ENCODE measurements around the gene TCF19. TPM values are rescaled to one million over a fixed set of nuclear protein-coding genes. Genes with fewer than 3 reads are reported as not detected.

Gene TCF19
- total RNA-seq, 1 experiment from 2014 or later: 12.7 TPM

DNA sequence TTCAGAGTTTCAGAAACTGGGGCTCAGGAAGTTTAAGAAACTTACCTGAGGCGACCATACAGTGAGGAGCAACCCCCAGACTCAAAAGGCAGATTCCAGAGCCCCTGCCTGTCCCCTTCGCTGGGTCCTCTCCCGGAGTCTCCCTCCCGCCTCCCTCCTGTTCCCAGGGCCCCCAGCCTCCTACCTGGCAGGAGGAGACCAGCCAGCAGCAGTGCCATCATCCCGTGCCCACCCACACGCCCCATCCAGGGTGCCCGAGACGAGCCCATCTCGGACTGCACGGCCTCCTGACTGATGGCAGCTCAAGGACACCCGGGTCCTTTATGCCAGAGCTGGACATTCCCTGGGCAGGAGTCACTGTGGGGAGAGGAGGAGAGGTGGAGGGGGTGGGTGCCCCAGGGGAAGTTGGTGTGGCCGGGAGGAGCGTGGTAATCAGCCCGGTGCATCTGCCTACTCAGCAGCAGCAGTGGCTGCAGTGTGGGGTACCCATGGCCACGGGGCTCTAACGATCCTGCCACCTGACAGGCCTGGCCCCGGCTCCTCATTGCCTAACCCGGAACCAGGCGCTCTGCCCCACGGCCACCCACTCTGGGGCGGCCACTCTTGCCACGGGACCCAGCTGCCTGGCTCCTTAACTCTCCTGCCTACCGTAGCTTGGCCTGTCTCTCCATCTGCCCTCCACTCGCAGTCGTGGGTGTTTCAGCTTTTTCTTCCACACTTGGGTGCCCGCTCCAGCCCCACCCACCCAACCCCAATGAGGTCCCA is 38.1 kb upstream of the TCF19 start, which contains the start of gene CDSN:
CDSN (minus strand) TSS at position 296 of the 765 bp plus-strand sequence; CDS start at position 269, 27 bp downstream.
- peaks cover 4% of the 10 kb centered on the region; the same call in 1 of the 2 replicates for H3K27me3 Mint-ChIP-seq (ENCODE audit: low read depth)
- CTCF ChIA-PET: interaction anchor here (1.6 to 11.0 kb wide), 3 partner anchors 9 to 18 kb away, joined by 4 to 90 read pairs (median 5); no protein-coding TSS in a partner anchor
- ATAC-seq (no peak), DNase-seq (ENCODE audit: low spot score) (no peak)
- TF ChIP-seq ATF1 (CRISPR knock-in tag; IDR thresholded peaks at IDR 0.05) (no peak), ZNF317 (CRISPR knock-in tag; IDR thresholded peaks at IDR 0.05; ENCODE audit: borderline replicate concordance, low read depth) (no peak), SMAD3 (CRISPR knock-in tag; IDR thresholded peaks at IDR 0.05; ENCODE audit: borderline replicate concordance) (no peak), ZNF396 (CRISPR knock-in tag; IDR thresholded peaks at IDR 0.05; ENCODE audit: borderline replicate concordance) (no peak), JUN (CRISPR knock-in tag; IDR thresholded peaks at IDR 0.05) (no peak), ZNF219 (CRISPR knock-in tag; IDR thresholded peaks at IDR 0.05; ENCODE audit: borderline replicate concordance) (no peak), ZNF416 (CRISPR knock-in tag; IDR thresholded peaks at IDR 0.05) (no peak), ZNF263 (CRISPR knock-in tag; IDR thresholded peaks at IDR 0.05; ENCODE audit: low read depth) (no peak), ZNF138 (CRISPR knock-in tag; conservative IDR thresholded peaks at IDR 0.05) (no peak), ESRRA (CRISPR knock-in tag; IDR thresholded peaks at IDR 0.05; ENCODE audit: borderline replicate concordance) (no peak), NR1H2 (CRISPR knock-in tag; IDR thresholded peaks at IDR 0.05) (no peak)
- TF ChIP-seq, protein P1, sequence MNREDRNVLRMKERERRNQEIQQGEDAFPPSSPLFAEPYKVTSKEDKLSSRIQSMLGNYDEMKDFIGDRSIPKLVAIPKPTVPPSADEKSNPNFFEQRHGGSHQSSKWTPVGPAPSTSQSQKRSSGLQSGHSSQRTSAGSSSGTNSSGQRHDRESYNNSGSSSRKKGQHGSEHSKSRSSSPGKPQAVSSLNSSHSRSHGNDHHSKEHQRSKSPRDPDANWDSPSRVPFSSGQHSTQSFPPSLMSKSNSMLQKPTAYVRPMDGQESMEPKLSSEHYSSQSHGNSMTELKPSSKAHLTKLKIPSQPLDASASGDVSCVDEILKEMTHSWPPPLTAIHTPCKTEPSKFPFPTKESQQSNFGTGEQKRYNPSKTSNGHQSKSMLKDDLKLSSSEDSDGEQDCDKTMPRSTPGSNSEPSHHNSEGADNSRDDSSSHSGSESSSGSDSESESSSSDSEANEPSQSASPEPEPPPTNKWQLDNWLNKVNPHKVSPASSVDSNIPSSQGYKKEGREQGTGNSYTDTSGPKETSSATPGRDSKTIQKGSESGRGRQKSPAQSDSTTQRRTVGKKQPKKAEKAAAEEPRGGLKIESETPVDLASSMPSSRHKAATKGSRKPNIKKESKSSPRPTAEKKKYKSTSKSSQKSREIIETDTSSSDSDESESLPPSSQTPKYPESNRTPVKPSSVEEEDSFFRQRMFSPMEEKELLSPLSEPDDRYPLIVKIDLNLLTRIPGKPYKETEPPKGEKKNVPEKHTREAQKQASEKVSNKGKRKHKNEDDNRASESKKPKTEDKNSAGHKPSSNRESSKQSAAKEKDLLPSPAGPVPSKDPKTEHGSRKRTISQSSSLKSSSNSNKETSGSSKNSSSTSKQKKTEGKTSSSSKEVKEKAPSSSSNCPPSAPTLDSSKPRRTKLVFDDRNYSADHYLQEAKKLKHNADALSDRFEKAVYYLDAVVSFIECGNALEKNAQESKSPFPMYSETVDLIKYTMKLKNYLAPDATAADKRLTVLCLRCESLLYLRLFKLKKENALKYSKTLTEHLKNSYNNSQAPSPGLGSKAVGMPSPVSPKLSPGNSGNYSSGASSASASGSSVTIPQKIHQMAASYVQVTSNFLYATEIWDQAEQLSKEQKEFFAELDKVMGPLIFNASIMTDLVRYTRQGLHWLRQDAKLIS (CRISPR knock-in tag; IDR thresholded peaks at IDR 0.05; ENCODE audit: borderline replicate concordance): no peak
- TF ChIP-seq, protein P2, sequence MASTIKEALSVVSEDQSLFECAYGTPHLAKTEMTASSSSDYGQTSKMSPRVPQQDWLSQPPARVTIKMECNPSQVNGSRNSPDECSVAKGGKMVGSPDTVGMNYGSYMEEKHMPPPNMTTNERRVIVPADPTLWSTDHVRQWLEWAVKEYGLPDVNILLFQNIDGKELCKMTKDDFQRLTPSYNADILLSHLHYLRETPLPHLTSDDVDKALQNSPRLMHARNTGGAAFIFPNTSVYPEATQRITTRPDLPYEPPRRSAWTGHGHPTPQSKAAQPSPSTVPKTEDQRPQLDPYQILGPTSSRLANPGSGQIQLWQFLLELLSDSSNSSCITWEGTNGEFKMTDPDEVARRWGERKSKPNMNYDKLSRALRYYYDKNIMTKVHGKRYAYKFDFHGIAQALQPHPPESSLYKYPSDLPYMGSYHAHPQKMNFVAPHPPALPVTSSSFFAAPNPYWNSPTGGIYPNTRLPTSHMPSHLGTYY (CRISPR knock-in tag; IDR thresholded peaks at IDR 0.05): no peak
- TF ChIP-seq, protein P3, sequence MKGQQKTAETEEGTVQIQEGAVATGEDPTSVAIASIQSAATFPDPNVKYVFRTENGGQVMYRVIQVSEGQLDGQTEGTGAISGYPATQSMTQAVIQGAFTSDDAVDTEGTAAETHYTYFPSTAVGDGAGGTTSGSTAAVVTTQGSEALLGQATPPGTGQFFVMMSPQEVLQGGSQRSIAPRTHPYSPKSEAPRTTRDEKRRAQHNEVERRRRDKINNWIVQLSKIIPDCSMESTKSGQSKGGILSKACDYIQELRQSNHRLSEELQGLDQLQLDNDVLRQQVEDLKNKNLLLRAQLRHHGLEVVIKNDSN (CRISPR knock-in tag; IDR thresholded peaks at IDR 0.05): no peak
- TF ChIP-seq, protein P4, sequence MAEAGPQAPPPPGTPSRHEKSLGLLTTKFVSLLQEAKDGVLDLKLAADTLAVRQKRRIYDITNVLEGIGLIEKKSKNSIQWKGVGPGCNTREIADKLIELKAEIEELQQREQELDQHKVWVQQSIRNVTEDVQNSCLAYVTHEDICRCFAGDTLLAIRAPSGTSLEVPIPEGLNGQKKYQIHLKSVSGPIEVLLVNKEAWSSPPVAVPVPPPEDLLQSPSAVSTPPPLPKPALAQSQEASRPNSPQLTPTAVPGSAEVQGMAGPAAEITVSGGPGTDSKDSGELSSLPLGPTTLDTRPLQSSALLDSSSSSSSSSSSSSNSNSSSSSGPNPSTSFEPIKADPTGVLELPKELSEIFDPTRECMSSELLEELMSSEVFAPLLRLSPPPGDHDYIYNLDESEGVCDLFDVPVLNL (CRISPR knock-in tag; IDR thresholded peaks at IDR 0.05; ENCODE audit: borderline replicate concordance, low read depth): no peak
- TF ChIP-seq, protein P5, sequence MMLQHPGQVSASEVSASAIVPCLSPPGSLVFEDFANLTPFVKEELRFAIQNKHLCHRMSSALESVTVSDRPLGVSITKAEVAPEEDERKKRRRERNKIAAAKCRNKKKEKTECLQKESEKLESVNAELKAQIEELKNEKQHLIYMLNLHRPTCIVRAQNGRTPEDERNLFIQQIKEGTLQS (CRISPR knock-in tag; conservative IDR thresholded peaks at IDR 0.05): no peak
- TF ChIP-seq, protein P6, sequence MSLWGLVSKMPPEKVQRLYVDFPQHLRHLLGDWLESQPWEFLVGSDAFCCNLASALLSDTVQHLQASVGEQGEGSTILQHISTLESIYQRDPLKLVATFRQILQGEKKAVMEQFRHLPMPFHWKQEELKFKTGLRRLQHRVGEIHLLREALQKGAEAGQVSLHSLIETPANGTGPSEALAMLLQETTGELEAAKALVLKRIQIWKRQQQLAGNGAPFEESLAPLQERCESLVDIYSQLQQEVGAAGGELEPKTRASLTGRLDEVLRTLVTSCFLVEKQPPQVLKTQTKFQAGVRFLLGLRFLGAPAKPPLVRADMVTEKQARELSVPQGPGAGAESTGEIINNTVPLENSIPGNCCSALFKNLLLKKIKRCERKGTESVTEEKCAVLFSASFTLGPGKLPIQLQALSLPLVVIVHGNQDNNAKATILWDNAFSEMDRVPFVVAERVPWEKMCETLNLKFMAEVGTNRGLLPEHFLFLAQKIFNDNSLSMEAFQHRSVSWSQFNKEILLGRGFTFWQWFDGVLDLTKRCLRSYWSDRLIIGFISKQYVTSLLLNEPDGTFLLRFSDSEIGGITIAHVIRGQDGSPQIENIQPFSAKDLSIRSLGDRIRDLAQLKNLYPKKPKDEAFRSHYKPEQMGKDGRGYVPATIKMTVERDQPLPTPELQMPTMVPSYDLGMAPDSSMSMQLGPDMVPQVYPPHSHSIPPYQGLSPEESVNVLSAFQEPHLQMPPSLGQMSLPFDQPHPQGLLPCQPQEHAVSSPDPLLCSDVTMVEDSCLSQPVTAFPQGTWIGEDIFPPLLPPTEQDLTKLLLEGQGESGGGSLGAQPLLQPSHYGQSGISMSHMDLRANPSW (CRISPR knock-in tag; conservative IDR thresholded peaks at IDR 0.05; ENCODE audit: low read depth): no peak
- no peak within 1 kb of the TSS for H3K27ac Mint-ChIP-seq
- H3K9me3 Mint-ChIP-seq: no peaks in the 10 kb centered on the region
- H3K4me1 Mint-ChIP-seq: peaks cover 9% of the 10 kb centered on the region
- no peak within 1 kb of the TSS for H3K4me3 Mint-ChIP-seq
- H3K36me3 Mint-ChIP-seq: no peaks in the 10 kb centered on the region
- POLR2A ChIA-PET: interaction anchor here (0.5 kb wide), 1 partner anchor 28 kb away, joined by 5 read pairs; no protein-coding TSS in a partner anchor

Measured in WTC11 (cell line).